Trophoblast cell (in vitro differentiated cells and primary cell): ENCODE measurements around the gene SELENOP.

Experiments
- DNase-seq, 2 donors: peaks; one replicate each; pipeline ENCODE4 v3.0.0-alpha.2; 2016
- H2AFZ ChIP-seq: 2 replicates; pipeline ENCODE4 v1.6.1; 2013; ENCODE audit warnings: low read length, moderate library complexity, mild to moderate bottlenecking; ENCODE audit not compliant: insufficient read depth, poor library complexity
- H2AK5ac ChIP-seq: 2 replicates; pipeline ENCODE4 v1.6.1; 2013; ENCODE audit warnings: mild to moderate bottlenecking, low read length
- H2BK120ac ChIP-seq: 2 replicates; pipeline ENCODE4 v1.6.1; 2013; ENCODE audit warnings: low read length, mild to moderate bottlenecking, moderate library complexity; ENCODE audit not compliant: insufficient read depth, poor library complexity
- H2BK12ac ChIP-seq: 2 replicates; pipeline ENCODE4 v1.6.1; 2013; ENCODE audit warnings: mild to moderate bottlenecking, low read length, moderate library complexity
- H2BK5ac ChIP-seq: 2 replicates; pipeline ENCODE4 v1.6.1; 2013; ENCODE audit warnings: low read length, low read depth, moderate library complexity, mild to moderate bottlenecking; ENCODE audit not compliant: poor library complexity
- H3K14ac ChIP-seq: 2 replicates; pipeline ENCODE4 v1.6.1; 2013; ENCODE audit warnings: mild to moderate bottlenecking, low read length
- H3K18ac ChIP-seq: 2 replicates; pipeline ENCODE4 v1.6.1; 2013; ENCODE audit warnings: mild to moderate bottlenecking, low read length
- H3K23ac ChIP-seq: 2 replicates; pipeline ENCODE4 v1.6.1; 2013; ENCODE audit warnings: low read length
- H3K27ac ChIP-seq: 2 replicates; pipeline ENCODE4 v1.5.1; 2013; ENCODE audit warnings: low read depth, mild to moderate bottlenecking, inconsistent platforms, low read length, moderate library complexity
- H3K27me3 ChIP-seq: 2 replicates; pipeline ENCODE4 v1.6.1; 2013; ENCODE audit warnings: inconsistent platforms, mild to moderate bottlenecking, low read length, moderate library complexity; ENCODE audit not compliant: insufficient read depth
- H3K36me3 ChIP-seq, 2 experiments: 1 replicate in 1 of 2; 2 replicates in 1 of 2; pipeline ENCODE4 v1.6.1; 2013; ENCODE audit warnings: low read length in 2 of 2, mild to moderate bottlenecking in 2 of 2, moderate library complexity in 1 of 2; ENCODE audit not compliant: insufficient read depth in 2 of 2, control insufficient read depth in 1 of 2
- H3K4ac ChIP-seq: 2 replicates; pipeline ENCODE4 v1.6.1; 2013; ENCODE audit warnings: low read depth, mild to moderate bottlenecking, low read length, moderate library complexity
- H3K4me1 ChIP-seq, 2 experiments: 1 replicate in 1 of 2; 2 replicates in 1 of 2; pipeline ENCODE4 v1.6.1; 2013; ENCODE audit warnings: low read length in 2 of 2, mild to moderate bottlenecking in 2 of 2, moderate library complexity in 1 of 2; ENCODE audit not compliant: insufficient read depth in 2 of 2, control insufficient read depth in 1 of 2
- H3K4me2 ChIP-seq: 2 replicates; pipeline ENCODE4 v1.6.1; 2013; ENCODE audit warnings: inconsistent platforms, mild to moderate bottlenecking, low read length, moderate library complexity
- H3K4me3 ChIP-seq: 2 replicates; pipeline ENCODE4 v1.5.1; 2013; ENCODE audit warnings: mild to moderate bottlenecking, low read depth, low read length, inconsistent platforms
- H3K79me1 ChIP-seq: one replicate; pipeline ENCODE4 v1.6.1; 2013; ENCODE audit warnings: low read length
- H3K79me2 ChIP-seq: 2 replicates; pipeline ENCODE4 v1.6.1; 2013; ENCODE audit warnings: low read length, mild to moderate bottlenecking; ENCODE audit not compliant: control insufficient read depth, insufficient read depth, poor library complexity
- H3K9ac ChIP-seq: 2 replicates; pipeline ENCODE4 v1.6.1; 2013; ENCODE audit warnings: mild to moderate bottlenecking, low read length
- H3K9me3 ChIP-seq: 2 replicates; pipeline ENCODE4 v1.6.1; 2013; ENCODE audit warnings: low read depth, mild to moderate bottlenecking, control low read depth, inconsistent platforms, low read length; ENCODE audit not compliant: insufficient read depth
- H4K12ac ChIP-seq: 2 replicates; pipeline ENCODE4 v1.6.1; 2013; ENCODE audit warnings: low read depth, mild to moderate bottlenecking, low read length, moderate library complexity
- H4K8ac ChIP-seq: 2 replicates; pipeline ENCODE4 v1.6.1; 2013; ENCODE audit warnings: low read depth, mild to moderate bottlenecking, low read length, moderate library complexity
- H4K91ac ChIP-seq: one replicate; pipeline ENCODE4 v1.6.1; 2013; ENCODE audit warnings: low read depth, mild to moderate bottlenecking, low read length, moderate library complexity
- WGBS: extraction: QIAGEN DNeasy Blood & Tissue Kit; methylation state at CpG from one replicate; pipeline ENCODE4 v1.1.7; 2013; ENCODE audit warnings: missing lambda C conversion rate; ENCODE audit not compliant: insufficient read length, insufficient coverage; ENCODE audit errors: extremely low coverage; 5-methylcytosine and 5-hydroxymethylcytosine counted together

SELENOP gene

GRCh38 chr5:42768106-42768504 lies 43.6 kb downstream of the SELENOP start:
- Histone ChIP-seq H4K91ac (no peak overlapping the region), H3K18ac (no peak overlapping the region), H3K9me3 (no peaks in the 10 kb centered on the region), H3K4me2 (no peak overlapping the region), H4K12ac (no peak overlapping the region), H3K27me3 (no peaks in the 10 kb centered on the region), H3K4me1 (no peaks in the 10 kb centered on the region), H2BK12ac (no peak overlapping the region), H3K4me3 (no peak overlapping the region), H3K9ac (no peak overlapping the region), H4K8ac (no peak overlapping the region), H3K4ac (no peak overlapping the region), H3K36me3 (no peaks in the 10 kb centered on the region), H3K79me2 (no peaks in the 10 kb centered on the region), H2BK5ac (no peak overlapping the region), H2AFZ (no peak overlapping the region), H3K23ac (no peak overlapping the region), H3K27ac (no peak overlapping the region), H2BK120ac (no peak overlapping the region), H3K79me1 (no peaks in the 10 kb centered on the region), H3K14ac (no peak overlapping the region), H2AK5ac (no peak overlapping the region)
- WGBS, result no CpG with 5 or more reads among the region's 1 CpG
- DNase-seq, result peak in 1 of 2 donors; percentile 55

- H3K79me1 ChIP-seq, result no peaks in the 10 kb centered on the region
- no peak overlapping the region for H2BK12ac ChIP-seq
- no peak overlapping the region for H2AK5ac ChIP-seq
- H3K18ac ChIP-seq, result no peak overlapping the region
- H3K4ac ChIP-seq, result no peak overlapping the region
- H3K36me3 ChIP-seq, result no peaks in the 10 kb centered on the region
- H3K4me2 ChIP-seq, result no peak overlapping the region
- H3K79me2 ChIP-seq, result no peaks in the 10 kb centered on the region
- H3K27ac ChIP-seq, result no peak overlapping the region
- no peak overlapping the region for H2AFZ ChIP-seq
- DNase-seq, result peak in 1 of 2 donors; percentile 73
- no peak overlapping the region for H2BK120ac ChIP-seq
- H3K4me1 ChIP-seq, result no peaks in the 10 kb centered on the region
- no peak overlapping the region for H3K4me3 ChIP-seq
- no peak overlapping the region for H4K8ac ChIP-seq
- H3K9me3 ChIP-seq, result no peaks in the 10 kb centered on the region
- no peak overlapping the region for H4K12ac ChIP-seq
- H4K91ac ChIP-seq, result no peak overlapping the region
- H2BK5ac ChIP-seq, result no peak overlapping the region
- H3K23ac ChIP-seq, result no peak overlapping the region
- H3K9ac ChIP-seq, result no peak overlapping the region
- WGBS, result no CpG with 5 or more reads among the region's 3 CpGs
- no peaks in the 10 kb centered on the region for H3K27me3 ChIP-seq
- H3K14ac ChIP-seq, result no peak overlapping the region
Measured at GRCh38 chr5:42767491-42768105, 44.1 kb downstream of the SELENOP start.

- H2BK12ac ChIP-seq, result no peak overlapping the region
- H3K9ac ChIP-seq, result no peak overlapping the region
- H3K9me3 ChIP-seq, result no peaks in the 10 kb centered on the region
- H3K79me2 ChIP-seq, result no peaks in the 10 kb centered on the region
- no peaks in the 10 kb centered on the region for H3K27me3 ChIP-seq
- H2BK5ac ChIP-seq, result no peak overlapping the region
- H4K12ac ChIP-seq, result no peak overlapping the region
- no peak overlapping the region for H3K4ac ChIP-seq
- H4K8ac ChIP-seq, result no peak overlapping the region
- no peak overlapping the region for H2BK120ac ChIP-seq
- H2AFZ ChIP-seq, result no peak overlapping the region
- H4K91ac ChIP-seq, result no peak overlapping the region
- H3K79me1 ChIP-seq, result no peaks in the 10 kb centered on the region
- H3K4me3 ChIP-seq, result no peak overlapping the region
- H3K18ac ChIP-seq, result no peak overlapping the region
- H3K14ac ChIP-seq, result no peak overlapping the region
- H3K36me3 ChIP-seq, result no peaks in the 10 kb centered on the region
- H3K23ac ChIP-seq, result no peak overlapping the region
- no CpG with 5 or more reads among the region's 1 CpG for WGBS
- no peak overlapping the region for H2AK5ac ChIP-seq
- H3K4me1 ChIP-seq, result peaks cover 0 to 4% of the 10 kb centered on the region in 2 experiments
- no peak overlapping the region for H3K27ac ChIP-seq
- no peak overlapping the region for H3K4me2 ChIP-seq
- no peak for DNase-seq
Measured at GRCh38 chr5:42761791-42762190, 49.9 kb downstream of the SELENOP start.

- no peak overlapping the region for H3K4me2 ChIP-seq
- no peak overlapping the region for H2BK5ac ChIP-seq
- WGBS, result no CpG with 5 or more reads among the region's 4 CpGs
- no peaks in the 10 kb centered on the region for H3K36me3 ChIP-seq
- no peak overlapping the region for H4K91ac ChIP-seq
- H3K79me2 ChIP-seq, result no peaks in the 10 kb centered on the region
- no peak overlapping the region for H2BK120ac ChIP-seq
- H3K79me1 ChIP-seq, result no peaks in the 10 kb centered on the region
- no peak overlapping the region for H3K14ac ChIP-seq
- no peak overlapping the region for H2AK5ac ChIP-seq
- H3K18ac ChIP-seq, result no peak overlapping the region
- H3K23ac ChIP-seq, result no peak overlapping the region
- no peaks in the 10 kb centered on the region for H3K27me3 ChIP-seq
- no peak overlapping the region for H3K9ac ChIP-seq
- DNase-seq, result no peak
- no peak overlapping the region for H3K27ac ChIP-seq
- H2AFZ ChIP-seq, result no peak overlapping the region
- peaks cover 0 to 4% of the 10 kb centered on the region in 2 experiments for H3K4me1 ChIP-seq
- no peak overlapping the region for H4K8ac ChIP-seq
- H3K4ac ChIP-seq, result no peak overlapping the region
- no peaks in the 10 kb centered on the region for H3K9me3 ChIP-seq
- H3K4me3 ChIP-seq, result no peak overlapping the region
- no peak overlapping the region for H4K12ac ChIP-seq
- no peak overlapping the region for H2BK12ac ChIP-seq
Measured at GRCh38 chr5:42760426-42760825, 51.3 kb downstream of the SELENOP start.
